Mesendoderm (in vitro differentiated cells): ENCODE results near the gene MGST3.
A peak's percentile ranks its signal among the peaks of the same experiment; 100 is the strongest.

Experiments used
- DNase-seq: peaks from one replicate; pipeline ENCODE4 v3.0.0; 2013
- H2AK5ac ChIP-seq: 2 replicates; pipeline ENCODE4 v1.6.1; 2013; ENCODE audit warnings: low read length, inconsistent platforms
- H2BK120ac ChIP-seq: 2 replicates; pipeline ENCODE4 v1.6.1; 2013; ENCODE audit warnings: low read depth, mild to moderate bottlenecking, low read length, moderate library complexity, mixed read lengths
- H2BK15ac ChIP-seq: replicated peaks from 2 replicates; pipeline ENCODE4 v1.6.1; 2013; ENCODE audit warnings: low read depth, mild to moderate bottlenecking, moderate library complexity
- H2BK5ac ChIP-seq: 2 replicates; pipeline ENCODE4 v1.6.1; 2013; ENCODE audit warnings: low read length, inconsistent platforms
- H3K18ac ChIP-seq: 2 replicates; pipeline ENCODE4 v1.6.1; 2013; ENCODE audit warnings: mild to moderate bottlenecking, low read length, mixed read lengths
- H3K23ac ChIP-seq: one replicate; pipeline ENCODE4 v1.6.1; 2013; ENCODE audit warnings: low read length
- H3K27ac ChIP-seq: 2 replicates; pipeline ENCODE4 v1.5.1; 2013; ENCODE audit warnings: low read depth, mild to moderate bottlenecking, inconsistent platforms, low read length, moderate library complexity
- H3K27me3 ChIP-seq: 2 replicates; pipeline ENCODE4 v1.6.1; 2013; ENCODE audit warnings: low read length, control low read depth, mild to moderate bottlenecking, inconsistent platforms; ENCODE audit not compliant: insufficient read depth, poor library complexity
- H3K36me3 ChIP-seq: 2 replicates; pipeline ENCODE4 v1.6.1; 2013; ENCODE audit warnings: low read length, inconsistent platforms; ENCODE audit not compliant: control insufficient read depth, insufficient read depth
- H3K4ac ChIP-seq: one replicate; pipeline ENCODE4 v1.6.1; 2013; ENCODE audit warnings: low read depth, mild to moderate bottlenecking, low read length, moderate library complexity
- H3K4me1 ChIP-seq: 2 replicates; pipeline ENCODE4 v1.6.1; 2013; ENCODE audit warnings: low read depth, low read length, inconsistent platforms; ENCODE audit not compliant: control insufficient read depth
- H3K4me2 ChIP-seq: 2 replicates; pipeline ENCODE4 v1.6.1; 2013; ENCODE audit warnings: low read length
- H3K4me3 ChIP-seq: 2 replicates; pipeline ENCODE4 v1.5.1; 2013; ENCODE audit warnings: mild to moderate bottlenecking, low read length
- H3K56ac ChIP-seq: one replicate; pipeline ENCODE4 v1.6.1; 2013; ENCODE audit warnings: low read length
- H3K79me1 ChIP-seq: 2 replicates; pipeline ENCODE4 v1.6.1; 2013; ENCODE audit warnings: low read length, inconsistent platforms
- H3K79me2 ChIP-seq: 2 replicates; pipeline ENCODE4 v1.6.1; 2013; ENCODE audit warnings: mild to moderate bottlenecking, low read length; ENCODE audit not compliant: control insufficient read depth, insufficient read depth
- H3K9ac ChIP-seq: 2 replicates; pipeline ENCODE4 v1.6.1; 2013; ENCODE audit warnings: low read length, inconsistent platforms
- H4K5ac ChIP-seq: one replicate; pipeline ENCODE4 v1.6.1; 2013; ENCODE audit warnings: low read length
- H4K8ac ChIP-seq: one replicate; pipeline ENCODE4 v1.6.1; 2013; ENCODE audit warnings: low read depth, mild to moderate bottlenecking, control low read depth, low read length, moderate library complexity
- WGBS: extraction: QIAGEN DNeasy Blood & Tissue Kit; methylation state at CpG from one replicate; pipeline ENCODE4 v1.1.7; 2013; ENCODE audit warnings: low lambda C conversion rate, missing lambda C conversion rate; ENCODE audit not compliant: insufficient coverage; ENCODE audit errors: extremely low coverage; 5-methylcytosine and 5-hydroxymethylcytosine counted together

MGST3 gene

GRCh38 chr1:165629848-165630628 is 996 bp upstream of the MGST3 start:
- no peak overlapping the region for H3K23ac ChIP-seq

DNA sequence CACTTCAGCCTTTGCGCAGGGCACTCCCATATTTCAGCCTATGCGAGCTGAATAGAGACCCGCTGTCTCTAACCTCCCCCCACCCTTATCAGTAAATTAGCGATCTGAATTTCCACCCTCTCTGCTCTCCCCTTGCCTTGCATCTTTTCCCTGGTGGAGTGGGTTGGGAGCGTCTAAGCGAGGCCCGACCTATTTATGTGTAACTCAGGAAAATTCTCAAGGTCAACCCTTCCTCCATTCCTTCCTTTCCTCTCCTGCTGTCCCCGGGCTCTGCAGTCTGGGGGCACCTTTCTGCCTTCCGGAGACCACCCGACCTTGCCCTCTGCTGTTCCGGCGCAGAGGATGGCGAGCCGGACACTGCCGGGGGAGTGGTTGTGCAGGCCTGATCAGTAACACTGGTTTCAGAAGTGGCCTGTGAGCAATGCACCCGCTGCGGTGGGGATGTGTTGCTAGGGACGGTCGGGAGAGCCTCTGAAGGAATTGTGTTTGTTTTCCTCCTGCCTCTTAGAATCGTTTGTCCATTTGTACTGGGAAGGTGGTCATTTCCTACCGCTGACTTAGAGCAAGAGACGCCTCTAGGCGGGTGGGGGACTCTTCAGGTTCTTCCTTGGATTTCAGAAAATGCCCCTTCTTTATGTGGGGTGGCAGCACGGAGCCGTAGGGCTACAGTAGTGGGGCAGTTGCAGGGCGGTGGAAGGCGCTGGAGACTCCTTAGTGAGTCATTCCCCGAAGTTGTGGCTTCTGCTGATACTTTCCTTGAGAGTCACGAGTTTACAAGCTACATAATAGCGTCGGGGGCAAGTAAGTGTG is 513 bp downstream of the MGST3 start:
- Histone ChIP-seq H3K4me2 (peak overlapping the region; percentile 49), H4K8ac (no peak overlapping the region), H3K4ac (no peak overlapping the region), H2BK5ac (no peak overlapping the region), H3K79me2 (no peaks in the 10 kb centered on the region), H3K4me3 (peak overlapping the region; percentile 86), H2BK120ac (no peak overlapping the region), H3K27me3 (no peaks in the 10 kb centered on the region), H3K4me1 (peaks cover 2% of the 10 kb centered on the region), H3K23ac (no peak overlapping the region), H2BK15ac (no peak overlapping the region), H3K36me3 (no peaks in the 10 kb centered on the region), H4K5ac (no peak overlapping the region), H3K56ac (peak overlapping the region; percentile 87), H3K18ac (peak overlapping the region; percentile 9), H3K9ac (peak overlapping the region; percentile 76), H2AK5ac (no peak overlapping the region), H3K79me1 (peaks cover 5% of the 10 kb centered on the region), H3K27ac (peak overlapping the region; percentile 13)
- no CpG with 5 or more reads among the region's 31 CpGs for WGBS
- DNase-seq, result peak; percentile 78

More at GRCh38 chr1:165629848-165630628, 996 bp upstream of the MGST3 start:
- Histone ChIP-seq H2BK5ac (no peak overlapping the region), H4K5ac (no peak overlapping the region), H3K79me2 (no peaks in the 10 kb centered on the region), H3K4me2 (peak overlapping the region; percentile 77), H3K4ac (peak overlapping the region; percentile 73), H3K4me1 (peaks cover 2% of the 10 kb centered on the region), H3K27me3 (no peaks in the 10 kb centered on the region), H3K56ac (peak overlapping the region; percentile 89), H4K8ac (no peak overlapping the region), H3K27ac (peak overlapping the region; percentile 93), H3K79me1 (peaks cover 2% of the 10 kb centered on the region), H3K36me3 (no peaks in the 10 kb centered on the region), H3K9ac (peak overlapping the region; percentile 75), H2BK120ac (no peak overlapping the region), H3K18ac (peak overlapping the region; percentile 43), H2AK5ac (no peak overlapping the region), H2BK15ac (no peak overlapping the region), H3K4me3 (peak overlapping the region; percentile 64)
- peak; percentile 8 for DNase-seq
- no CpG with 5 or more reads among the region's 26 CpGs for WGBS

DNA sequence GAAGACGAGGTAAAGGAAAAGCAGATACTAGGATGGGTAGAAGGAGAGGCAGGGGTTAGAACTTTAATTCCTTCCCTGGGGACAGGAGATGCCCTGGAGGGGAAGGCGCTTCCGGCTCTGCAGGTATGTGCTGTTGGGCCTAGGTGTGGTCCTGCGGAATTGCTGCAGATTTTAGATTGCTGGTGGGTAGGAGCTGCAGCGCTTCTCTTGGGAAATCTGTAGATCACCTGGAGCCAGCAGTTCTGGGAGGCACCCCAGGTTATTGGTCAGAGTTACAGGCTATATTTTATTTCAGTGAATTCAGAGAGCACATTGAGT is 1.1 kb downstream of the MGST3 start:
- peak overlapping the region; percentile 86 for H3K4me3 ChIP-seq
- no peak overlapping the region for H2BK5ac ChIP-seq
- no peak overlapping the region for H3K23ac ChIP-seq
- no peak overlapping the region for H3K27ac ChIP-seq
- H4K8ac ChIP-seq, result no peak overlapping the region
- H2BK120ac ChIP-seq, result no peak overlapping the region
- no peak for DNase-seq
- H4K5ac ChIP-seq, result no peak overlapping the region
- no peaks in the 10 kb centered on the region for H3K27me3 ChIP-seq
- H3K79me2 ChIP-seq, result no peaks in the 10 kb centered on the region
- peaks cover 5% of the 10 kb centered on the region for H3K79me1 ChIP-seq
- peak overlapping the region; percentile 49 for H3K4me2 ChIP-seq
- H3K9ac ChIP-seq, result peak overlapping the region; percentile 76
- H3K56ac ChIP-seq, result peak overlapping the region; percentile 87
- peaks cover 2% of the 10 kb centered on the region for H3K4me1 ChIP-seq
- H3K4ac ChIP-seq, result no peak overlapping the region
- no peak overlapping the region for H3K18ac ChIP-seq
- H2BK15ac ChIP-seq, result no peak overlapping the region
- no peak overlapping the region for H2AK5ac ChIP-seq
- no peaks in the 10 kb centered on the region for H3K36me3 ChIP-seq
- WGBS, result no CpG with 5 or more reads among the region's 5 CpGs

GRCh38 chr1:165632491-165632890 is 1.5 kb downstream of the MGST3 start:
- Histone ChIP-seq H3K9ac (no peak overlapping the region), H3K79me1 (peaks cover 5% of the 10 kb centered on the region), H2BK5ac (no peak overlapping the region), H4K5ac (no peak overlapping the region), H3K36me3 (no peaks in the 10 kb centered on the region), H3K18ac (no peak overlapping the region), H2BK120ac (no peak overlapping the region), H3K23ac (no peak overlapping the region), H3K4me1 (peaks cover 2% of the 10 kb centered on the region), H3K27me3 (no peaks in the 10 kb centered on the region), H4K8ac (no peak overlapping the region), H2BK15ac (no peak overlapping the region), H3K79me2 (no peaks in the 10 kb centered on the region), H3K4me3 (no peak overlapping the region), H2AK5ac (no peak overlapping the region), H3K27ac (no peak overlapping the region), H3K4me2 (no peak overlapping the region), H3K4ac (no peak overlapping the region), H3K56ac (no peak overlapping the region)
- no peak for DNase-seq
- no CpG with 5 or more reads among the region's 7 CpGs for WGBS

GRCh38 chr1:165633614-165634013 is 2.6 kb downstream of the MGST3 start:
- no peak overlapping the region for H2AK5ac ChIP-seq
- no peak overlapping the region for H2BK5ac ChIP-seq
- H2BK15ac ChIP-seq, result no peak overlapping the region
- no peak overlapping the region for H3K4ac ChIP-seq
- WGBS, result no CpG with 5 or more reads among the region's 3 CpGs
- H2BK120ac ChIP-seq, result no peak overlapping the region
- H4K8ac ChIP-seq, result no peak overlapping the region
- no peaks in the 10 kb centered on the region for H3K36me3 ChIP-seq
- H3K23ac ChIP-seq, result no peak overlapping the region
- no peaks in the 10 kb centered on the region for H3K79me2 ChIP-seq
- no peak for DNase-seq
- H3K4me3 ChIP-seq, result no peak overlapping the region
- H3K27ac ChIP-seq, result no peak overlapping the region
- H3K4me1 ChIP-seq, result peaks cover 2% of the 10 kb centered on the region
- H4K5ac ChIP-seq, result no peak overlapping the region
- H3K4me2 ChIP-seq, result no peak overlapping the region
- H3K18ac ChIP-seq, result no peak overlapping the region
- peaks cover 9% of the 10 kb centered on the region for H3K79me1 ChIP-seq
- no peak overlapping the region for H3K56ac ChIP-seq
- no peaks in the 10 kb centered on the region for H3K27me3 ChIP-seq
- no peak overlapping the region for H3K9ac ChIP-seq
